ENCODE results near the gene PDZD2.

DNA sequence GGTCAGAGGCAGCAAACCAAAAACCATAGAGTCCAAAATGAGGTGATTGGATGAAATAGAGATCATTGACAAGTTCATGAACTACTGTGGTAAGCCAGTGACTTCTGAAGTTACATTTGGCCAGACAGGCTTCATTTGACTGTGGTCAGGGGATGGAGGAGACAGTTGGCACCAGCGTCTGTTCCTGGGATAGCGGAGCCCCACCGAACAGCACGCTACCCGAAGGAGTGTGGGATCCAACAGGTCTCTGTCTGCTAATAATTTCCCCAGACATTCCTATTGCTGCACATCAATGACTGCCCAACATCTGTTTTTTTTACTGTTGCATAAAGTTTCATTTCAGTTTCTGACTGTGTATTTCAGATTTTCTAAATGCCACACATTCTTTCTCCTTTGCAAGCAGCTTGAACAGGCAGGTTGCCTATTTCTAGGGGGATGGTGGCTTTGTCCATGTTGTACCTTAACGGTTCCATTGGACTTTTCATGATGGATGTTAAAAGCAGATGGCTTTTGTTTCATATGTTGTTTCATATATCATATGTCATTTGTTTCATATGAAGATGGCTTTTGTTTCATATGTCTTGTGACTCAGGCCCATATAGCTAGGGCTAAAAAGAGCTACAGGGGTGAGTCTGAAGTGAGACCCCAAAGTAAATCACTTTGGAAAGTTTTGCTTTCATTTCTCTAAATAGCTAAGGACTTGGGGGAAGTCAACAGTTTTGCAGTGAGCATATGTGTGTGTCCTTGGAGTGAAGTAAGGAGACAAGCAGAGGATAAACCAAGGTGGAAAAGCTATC is 354.4 kb downstream of the PDZD2 start:
- TF ChIP-seq, protein P1, sequence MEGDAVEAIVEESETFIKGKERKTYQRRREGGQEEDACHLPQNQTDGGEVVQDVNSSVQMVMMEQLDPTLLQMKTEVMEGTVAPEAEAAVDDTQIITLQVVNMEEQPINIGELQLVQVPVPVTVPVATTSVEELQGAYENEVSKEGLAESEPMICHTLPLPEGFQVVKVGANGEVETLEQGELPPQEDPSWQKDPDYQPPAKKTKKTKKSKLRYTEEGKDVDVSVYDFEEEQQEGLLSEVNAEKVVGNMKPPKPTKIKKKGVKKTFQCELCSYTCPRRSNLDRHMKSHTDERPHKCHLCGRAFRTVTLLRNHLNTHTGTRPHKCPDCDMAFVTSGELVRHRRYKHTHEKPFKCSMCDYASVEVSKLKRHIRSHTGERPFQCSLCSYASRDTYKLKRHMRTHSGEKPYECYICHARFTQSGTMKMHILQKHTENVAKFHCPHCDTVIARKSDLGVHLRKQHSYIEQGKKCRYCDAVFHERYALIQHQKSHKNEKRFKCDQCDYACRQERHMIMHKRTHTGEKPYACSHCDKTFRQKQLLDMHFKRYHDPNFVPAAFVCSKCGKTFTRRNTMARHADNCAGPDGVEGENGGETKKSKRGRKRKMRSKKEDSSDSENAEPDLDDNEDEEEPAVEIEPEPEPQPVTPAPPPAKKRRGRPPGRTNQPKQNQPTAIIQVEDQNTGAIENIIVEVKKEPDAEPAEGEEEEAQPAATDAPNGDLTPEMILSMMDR (IDR thresholded peaks at IDR 0.05) = no peak
- TF ChIP-seq POLR2A (IDR thresholded peaks at IDR 0.05) = no peak
